Activated naive CD8-positive, alpha-beta T cell treated with anti-CD3 and anti-CD28 coated beads for 36 hours (primary cell): Measurements from ENCODE around the gene PTX3. TPM values are rescaled to one million over a fixed set of nuclear protein-coding genes. Genes with fewer than 3 reads are reported as not detected.

ENCODE experiments used
- DNase-seq: peaks from one replicate; pipeline ENCODE4 v3.0.0; 2021
- H3K27ac Mint-ChIP-seq: one replicate; pipeline ENCODE4 v1.8.0; 2022; ENCODE audit warnings: mild to moderate bottlenecking, moderate library complexity, mixed read lengths
- H3K27me3 Mint-ChIP-seq: one replicate; pipeline ENCODE4 v1.8.0; 2022; ENCODE audit warnings: mild to moderate bottlenecking, mixed read lengths
- H3K36me3 Mint-ChIP-seq: one replicate; pipeline ENCODE4 v1.8.0; 2021; ENCODE audit warnings: mild to moderate bottlenecking, mixed read lengths
- H3K4me1 Mint-ChIP-seq: one replicate; pipeline ENCODE4 v1.8.0; 2021; ENCODE audit warnings: mixed read lengths
- H3K4me3 Mint-ChIP-seq: one replicate; pipeline ENCODE4 v1.8.0; 2022; ENCODE audit warnings: mild to moderate bottlenecking, moderate library complexity, mixed read lengths
- H3K9me3 Mint-ChIP-seq: one replicate; pipeline ENCODE4 v1.8.0; 2022; ENCODE audit warnings: mixed read lengths
- total RNA-seq, 2 experiments: library from RNA; stranded (reverse); gene quantifications; one replicate each; pipeline ENCODE4 v1.2.3, GENCODE V29; 2021

Gene PTX3
- total RNA-seq, 2 experiments from 2014 or later: 0.25 TPM; not detected in 1

GRCh38 chr3:157412323-157412855, 24.3 kb upstream of the PTX3 start:
- Mint-ChIP-seq H3K4me1 (no peaks in the 10 kb centered on the region), H3K4me3 (no peak overlapping the region), H3K9me3 (no peaks in the 10 kb centered on the region), H3K36me3 (peaks cover 2% of the 10 kb centered on the region), H3K27ac (no peak overlapping the region), H3K27me3 (peaks cover 3% of the 10 kb centered on the region)
- no peak for DNase-seq

GRCh38 chr3:157414861-157415260, 21.8 kb upstream of the PTX3 start:
- Mint-ChIP-seq H3K27me3 (peaks cover 3% of the 10 kb centered on the region), H3K9me3 (peaks cover 7% of the 10 kb centered on the region)

GRCh38 chr3:157416347-157417087, 20.1 kb upstream of the PTX3 start:
- H3K27ac Mint-ChIP-seq: no peak overlapping the region
- H3K4me1 Mint-ChIP-seq: no peaks in the 10 kb centered on the region
- no peak for DNase-seq
- peaks cover 3% of the 10 kb centered on the region for H3K27me3 Mint-ChIP-seq
- H3K4me3 Mint-ChIP-seq: no peak overlapping the region
- H3K36me3 Mint-ChIP-seq: no peaks in the 10 kb centered on the region
- H3K9me3 Mint-ChIP-seq: peaks cover 7% of the 10 kb centered on the region

More at GRCh38 chr3:157414861-157415260, 21.8 kb upstream of the PTX3 start:
- Mint-ChIP-seq H3K27ac (no peak overlapping the region), H3K4me1 (no peaks in the 10 kb centered on the region), H3K36me3 (peaks cover 2% of the 10 kb centered on the region), H3K4me3 (no peak overlapping the region)
- no peak for DNase-seq

- DNase-seq: no peak
- Mint-ChIP-seq H3K27ac (no peak overlapping the region), H3K27me3 (peaks cover 3% of the 10 kb centered on the region), H3K36me3 (no peaks in the 10 kb centered on the region), H3K9me3 (peaks cover 7% of the 10 kb centered on the region), H3K4me1 (no peaks in the 10 kb centered on the region), H3K4me3 (no peak overlapping the region)
Measured at GRCh38 chr3:157417247-157417646, 19.4 kb upstream of the PTX3 start.

GRCh38 chr3:157418104-157418503, 18.5 kb upstream of the PTX3 start:
- no peaks in the 10 kb centered on the region for H3K4me1 Mint-ChIP-seq
- no peaks in the 10 kb centered on the region for H3K36me3 Mint-ChIP-seq
- peaks cover 10% of the 10 kb centered on the region for H3K9me3 Mint-ChIP-seq
- no peak overlapping the region for H3K4me3 Mint-ChIP-seq
- H3K27ac Mint-ChIP-seq: no peak overlapping the region
- no peak for DNase-seq
- H3K27me3 Mint-ChIP-seq: peaks cover 3% of the 10 kb centered on the region

- peaks cover 5% of the 10 kb centered on the region for H3K27me3 Mint-ChIP-seq
- no peaks in the 10 kb centered on the region for H3K4me1 Mint-ChIP-seq
- peaks cover 18% of the 10 kb centered on the region for H3K9me3 Mint-ChIP-seq
- no peak overlapping the region for H3K27ac Mint-ChIP-seq
- peaks cover 1% of the 10 kb centered on the region for H3K36me3 Mint-ChIP-seq
- no peak overlapping the region for H3K4me3 Mint-ChIP-seq
- no peak for DNase-seq
Measured at GRCh38 chr3:157420606-157421130, 16.0 kb upstream of the PTX3 start.

- Mint-ChIP-seq H3K36me3 (peaks cover 1% of the 10 kb centered on the region), H3K27ac (no peak overlapping the region), H3K4me1 (no peaks in the 10 kb centered on the region), H3K9me3 (peaks cover 18% of the 10 kb centered on the region), H3K27me3 (peaks cover 5% of the 10 kb centered on the region), H3K4me3 (no peak overlapping the region)
- no peak for DNase-seq
Measured at GRCh38 chr3:157423337-157423736, 13.3 kb upstream of the PTX3 start.

GRCh38 chr3:157427901-157428300, 8.7 kb upstream of the PTX3 start:
- Mint-ChIP-seq H3K4me3 (no peak overlapping the region), H3K9me3 (peaks cover 8% of the 10 kb centered on the region), H3K27me3 (peaks cover 5% of the 10 kb centered on the region), H3K4me1 (peaks cover 1% of the 10 kb centered on the region), H3K27ac (no peak overlapping the region), H3K36me3 (peaks cover 1% of the 10 kb centered on the region)
- no peak for DNase-seq

- H3K36me3 Mint-ChIP-seq: peaks cover 1% of the 10 kb centered on the region
- H3K27ac Mint-ChIP-seq: no peak overlapping the region
- peaks cover 8% of the 10 kb centered on the region for H3K9me3 Mint-ChIP-seq
- H3K27me3 Mint-ChIP-seq: peaks cover 9% of the 10 kb centered on the region
- H3K4me1 Mint-ChIP-seq: peaks cover 1% of the 10 kb centered on the region
- no peak for DNase-seq
- H3K4me3 Mint-ChIP-seq: no peak overlapping the region
Measured at GRCh38 chr3:157428853-157429252, 7.8 kb upstream of the PTX3 start.

- no peak overlapping the region for H3K27ac Mint-ChIP-seq
- H3K36me3 Mint-ChIP-seq: no peaks in the 10 kb centered on the region
- no peak overlapping the region for H3K4me3 Mint-ChIP-seq
- peaks cover 5% of the 10 kb centered on the region for H3K27me3 Mint-ChIP-seq
- H3K9me3 Mint-ChIP-seq: peaks cover under 1% of the 10 kb centered on the region
- no peak for DNase-seq
- peaks cover 1% of the 10 kb centered on the region for H3K4me1 Mint-ChIP-seq
Measured at GRCh38 chr3:157429708-157430107, 6.9 kb upstream of the PTX3 start.

- H3K9me3 Mint-ChIP-seq: no peaks in the 10 kb centered on the region
- H3K27ac Mint-ChIP-seq: no peak overlapping the region
- H3K4me3 Mint-ChIP-seq: peak overlapping the region; percentile 64
- H3K4me1 Mint-ChIP-seq: peaks cover 13% of the 10 kb centered on the region
- no peaks in the 10 kb centered on the region for H3K36me3 Mint-ChIP-seq
- no peak for DNase-seq
- peaks cover 42% of the 10 kb centered on the region for H3K27me3 Mint-ChIP-seq
Measured at GRCh38 chr3:157438194-157438730, 1.6 kb downstream of the PTX3 start.

- no peak overlapping the region for H3K4me3 Mint-ChIP-seq
- H3K27ac Mint-ChIP-seq: no peak overlapping the region
- no peaks in the 10 kb centered on the region for H3K36me3 Mint-ChIP-seq
- H3K9me3 Mint-ChIP-seq: no peaks in the 10 kb centered on the region
- no peak for DNase-seq
- peaks cover 13% of the 10 kb centered on the region for H3K4me1 Mint-ChIP-seq
- peaks cover 32% of the 10 kb centered on the region for H3K27me3 Mint-ChIP-seq
Measured at GRCh38 chr3:157441102-157441624, 4.5 kb downstream of the PTX3 start.

- Mint-ChIP-seq H3K4me3 (no peak overlapping the region), H3K36me3 (no peaks in the 10 kb centered on the region), H3K27ac (no peak overlapping the region), H3K4me1 (peaks cover 2% of the 10 kb centered on the region), H3K27me3 (peaks cover 20% of the 10 kb centered on the region), H3K9me3 (no peaks in the 10 kb centered on the region)
- DNase-seq: no peak
Measured at GRCh38 chr3:157442729-157443128, 6.1 kb downstream of the PTX3 start.

- Mint-ChIP-seq H3K4me1 (no peaks in the 10 kb centered on the region), H3K9me3 (no peaks in the 10 kb centered on the region), H3K36me3 (no peaks in the 10 kb centered on the region), H3K4me3 (no peak overlapping the region), H3K27me3 (peaks cover 6% of the 10 kb centered on the region), H3K27ac (no peak overlapping the region)
- no peak for DNase-seq
Measured at GRCh38 chr3:157443905-157444796, 7.5 kb downstream of the PTX3 start.

GRCh38 chr3:157444797-157445184, 8.1 kb downstream of the PTX3 start:
- DNase-seq: no peak
- Mint-ChIP-seq H3K36me3 (no peaks in the 10 kb centered on the region), H3K27ac (no peak overlapping the region), H3K4me3 (no peak overlapping the region), H3K27me3 (peaks cover 1% of the 10 kb centered on the region), H3K4me1 (no peaks in the 10 kb centered on the region), H3K9me3 (no peaks in the 10 kb centered on the region)
